HG03066 (cell line): ENCODE data around the gene KRT80.

Experiments used
- ATAC-seq: cut with Tn5 transposase; IDR thresholded peaks from one replicate; pipeline ENCODE4 v1.9.1; 2021; ENCODE audit warnings: low read depth; ENCODE audit not compliant: unreplicated experiment

KRT80 gene

GRCh38 chr12:52229836-52230343, 38.1 kb upstream of the KRT80 start:
- no peak for ATAC-seq

- no peak for ATAC-seq
These were observed 37.1 kb upstream of the KRT80 start for GRCh38 chr12:52228931-52229330.

GRCh38 chr12:52228366-52228765, 36.6 kb upstream of the KRT80 start:
- no peak for ATAC-seq

GRCh38 chr12:52227606-52228166, 35.9 kb upstream of the KRT80 start:
- no peak for ATAC-seq

- ATAC-seq: no peak
These were observed 34.6 kb upstream of the KRT80 start for GRCh38 chr12:52226446-52226845.

- ATAC-seq: no peak
These were observed 33.9 kb upstream of the KRT80 start for GRCh38 chr12:52225752-52226151.

- no peak for ATAC-seq
These were observed 32.3 kb upstream of the KRT80 start for GRCh38 chr12:52224151-52224550.

GRCh38 chr12:52223406-52224039, 31.7 kb upstream of the KRT80 start:
- no peak for ATAC-seq

GRCh38 chr12:52222692-52223091, 30.9 kb upstream of the KRT80 start:
- ATAC-seq: no peak

GRCh38 chr12:52221912-52222457, 30.2 kb upstream of the KRT80 start:
- no peak for ATAC-seq

- ATAC-seq: no peak
These were observed 29.4 kb upstream of the KRT80 start for GRCh38 chr12:52221070-52221781.

- no peak for ATAC-seq
These were observed 28.7 kb upstream of the KRT80 start for GRCh38 chr12:52220477-52220876.

GRCh38 chr12:52218001-52218400, 26.2 kb upstream of the KRT80 start:
- no peak for ATAC-seq

GRCh38 chr12:52217223-52217622, 25.4 kb upstream of the KRT80 start:
- no peak for ATAC-seq

- no peak for ATAC-seq
These were observed 25.0 kb upstream of the KRT80 start for GRCh38 chr12:52216807-52217206.

- ATAC-seq: no peak
These were observed 24.3 kb upstream of the KRT80 start for GRCh38 chr12:52216100-52216499.

GRCh38 chr12:52215587-52216031, 23.8 kb upstream of the KRT80 start:
- no peak for ATAC-seq

- no peak for ATAC-seq
These were observed 22.6 kb upstream of the KRT80 start for GRCh38 chr12:52214421-52214802.

GRCh38 chr12:52213564-52214420, 22.0 kb upstream of the KRT80 start:
- ATAC-seq: no peak

- no peak for ATAC-seq
These were observed 21.1 kb upstream of the KRT80 start for GRCh38 chr12:52212701-52213563.
